Testis (tissue), 2 donors: Measurements from ENCODE around the gene JAM2.

ENCODE experiments used
- CTCF ChIP-seq, 3 experiments: fragments of 450-650 bp in 2 of 3; fragments of 200-600 bp in 1 of 3; sonication (generic) in 1 of 3; IDR thresholded peaks; one replicate each; pipeline ENCODE4 v1.5.1; 2016 to 2019; ENCODE audit warnings: antibody characterized with exemption in 3 of 3, mild to moderate bottlenecking in 2 of 3, moderate library complexity in 1 of 3
- POLR2A ChIP-seq: fragments of 450-650 bp; IDR thresholded peaks from one replicate; pipeline ENCODE4 v1.6.1; 2017; ENCODE audit warnings: antibody characterized with exemption, mild to moderate bottlenecking, moderate library complexity

GRCh38 chr21:25700741-25701140 is 61.7 kb downstream of the JAM2 start:
- TF ChIP-seq POLR2A (no peak), CTCF (IDR thresholded peaks at IDR 0.05) (no peak)
